Psoas muscle (tissue), 8 donors: ENCODE data around the gene SLC6A7. TPM values are rescaled to one million over a fixed set of nuclear protein-coding genes. Genes with fewer than 3 reads are reported as not detected.

Source experiments
- ATAC-seq, 4 donors: fragments of 200-7000 bp; cut with Tn5 transposase; one replicate each; pipeline ENCODE4 v1.9.1; 2020; ENCODE audit warnings: moderate library complexity in 3 of 4, mild to moderate bottlenecking in 2 of 4
- DNase-seq, 2 donors: peaks; one replicate each; pipeline ENCODE4 v3.0.0-alpha.2; 2020
- H3K27ac ChIP-seq: fragments of 200-600 bp; one replicate; pipeline ENCODE4 v1.8.0; 2022
- H3K27me3 ChIP-seq, 3 donors: fragments of 200-600 bp in 1 of 3; one replicate each; pipeline versions ENCODE4 v1.6.1 to v1.8.0; 2013 to 2022; ENCODE audit warnings: low read length in 2 of 3, mild to moderate bottlenecking in 2 of 3, moderate library complexity in 1 of 3; ENCODE audit not compliant: insufficient read depth in 3 of 3
- H3K36me3 ChIP-seq, 2 donors: fragments of 200-600 bp in 1 of 2; one replicate each; pipeline versions ENCODE4 v1.6.1 to v1.8.0; 2013 to 2022; ENCODE audit warnings: low read depth in 1 of 2, mild to moderate bottlenecking in 1 of 2, moderate library complexity in 1 of 2; ENCODE audit not compliant: insufficient read depth in 1 of 2
- H3K4me1 ChIP-seq: fragments of 200-600 bp; one replicate; pipeline ENCODE4 v1.8.0; 2022
- H3K4me3 ChIP-seq: fragments of 200-600 bp; one replicate; pipeline ENCODE4 v1.8.0; 2022; ENCODE audit warnings: mild to moderate bottlenecking
- H3K9me3 ChIP-seq: fragments of 200-600 bp; one replicate; pipeline ENCODE4 v1.8.0; 2022
- CTCF ChIP-seq: fragments of 200-600 bp; IDR thresholded peaks from one replicate; pipeline ENCODE4 v1.8.0; 2022; ENCODE audit warnings: antibody characterized with exemption
- WGBS, 3 donors: extraction: QIAGEN DNeasy Blood & Tissue Kit; methylation state at CpG; one replicate each; pipeline versions ENCODE4 v1.1.6 to v1.1.7; 2013; 5-methylcytosine and 5-hydroxymethylcytosine counted together
- intact Hi-C, 2 donors: fragments of 100-400 bp; cut with DNase I; formaldehyde crosslinking; loops; one replicate each; pipeline versions ENCODE4 v1.11.0 to v1.14.2; 2022
- polyA plus RNA-seq, 3 donors: library from polyadenylated mRNA; stranded (reverse); fragments of 200-250 nt; gene quantifications; one replicate each; pipeline ENCODE4 v1.2.3, GENCODE V29; 2013
- total RNA-seq, 4 donors: library from RNA; stranded (reverse); fragmentation: NEBNext Ultra II Directional in 2 of 4; extraction: Animal tissue kit (Norgen Biotek cat#: 25700) in 2 of 4; gene quantifications; one replicate each; pipeline versions ENCODE4 v1.2.1 to v1.2.4, GENCODE V29; 2021 to 2023
- donor health status: healthy with polysubstance abuse.
- donor health status: DM: no; HTN: no; CAD: no; lungs with moderate emphysema.
- donor health status: Bipolar disorder and iron deficiency.
- donor health status: healthy.
- donor health status: DM: yes; HTN: yes; CAD: no.
- donor health status: DM: no; HTN: no; CAD: no.
- donor health status: DM: no; HTN: no; CAD: no.
- donor health status: DM: yes; HTN: yes; CAD: no.

Gene SLC6A7
- total and polyA plus RNA-seq, 7 donors, result not detected

GRCh38 chr5:150257424-150257823 lies 67.6 kb downstream of the SLC6A7 start:
- no peaks in the 10 kb centered on the region for H3K36me3 ChIP-seq
- DNase-seq (no peak), ATAC-seq (no peak)
- 87 to 88% (median 87%) methylated on average over 10 to 11 of the region's 11 CpGs for WGBS, 3 donors
- intact Hi-C loops, result no loop called here
- H3K4me3 ChIP-seq, result no peak overlapping the region
- H3K27ac ChIP-seq, result no peak overlapping the region
- no peaks in the 10 kb centered on the region for H3K9me3 ChIP-seq
- H3K4me1 ChIP-seq, result no peaks in the 10 kb centered on the region
- H3K27me3 ChIP-seq, result no peaks in the 10 kb centered on the region
- no peak for TF ChIP-seq CTCF

GRCh38 chr5:150258130-150258529 lies 68.3 kb downstream of the SLC6A7 start:
- Histone ChIP-seq H3K27ac (no peak overlapping the region), H3K4me1 (peaks cover 2% of the 10 kb centered on the region), H3K27me3 (no peaks in the 10 kb centered on the region), H3K4me3 (no peak overlapping the region), H3K9me3 (no peaks in the 10 kb centered on the region), H3K36me3 (no peaks in the 10 kb centered on the region)
- no peak for TF ChIP-seq CTCF
- ATAC-seq (no peak), DNase-seq (no peak)
- 60 to 68% (median 64%) methylated on average over 6 of the region's 6 CpGs for WGBS, 3 donors
- intact Hi-C loops, result no loop called here

Other genes starting within 250 kb of the SLC6A7 start
- under 1 TPM; 0.04 to 0.26 (median 0.08) TPM for gene PDE6A, start 245.3 kb upstream of the SLC6A7 start, total RNA-seq
- under 1 TPM; 0.09 to 0.15 (median 0.10) TPM for gene PDE6A, start 245.3 kb upstream of the SLC6A7 start, polyA plus RNA-seq
- gene SLC26A2, start 229.3 kb upstream of the SLC6A7 start, total RNA-seq, result 10 to 100 TPM in 1 of 4 donors, 1 to 10 TPM in 3; 4.1 to 20.1 (median 6.4) TPM
- gene SLC26A2, start 229.3 kb upstream of the SLC6A7 start, polyA plus RNA-seq, result 10 to 100 TPM in 1 of 3 donors, 1 to 10 TPM in 2; 4.0 to 14.3 (median 8.0) TPM
- 1 to 10 TPM; 1.9 to 4.2 (median 2.9) TPM for gene TIGD6, start 189.4 kb upstream of the SLC6A7 start, total RNA-seq
- 1 to 10 TPM; 1.4 to 7.8 (median 2.4) TPM for gene TIGD6, start 189.4 kb upstream of the SLC6A7 start, polyA plus RNA-seq
- gene HMGXB3, start 189.3 kb upstream of the SLC6A7 start, total RNA-seq, result 10 to 100 TPM; 12.6 to 23.2 (median 17.9) TPM
- gene HMGXB3, start 189.3 kb upstream of the SLC6A7 start, polyA plus RNA-seq, result 10 to 100 TPM in 2 of 3 donors, 1 to 10 TPM in 1; 8.6 to 22.6 (median 15.4) TPM
- gene CSF1R, start 103.5 kb upstream of the SLC6A7 start, total RNA-seq, result 10 to 100 TPM in 2 of 4 donors, 1 to 10 TPM in 2; 4.2 to 20.0 (median 10.7) TPM
- 1 to 10 TPM; 1.2 to 1.6 (median 1.3) TPM for gene CSF1R, start 103.5 kb upstream of the SLC6A7 start, polyA plus RNA-seq
- 10 to 100 TPM; 34.0 to 56.0 (median 39.1) TPM for gene PDGFRB, start 34.2 kb upstream of the SLC6A7 start, total RNA-seq
- gene PDGFRB, start 34.2 kb upstream of the SLC6A7 start, polyA plus RNA-seq, result 10 to 100 TPM; 14.6 to 19.9 (median 19.2) TPM
- not detected for gene CDX1, start 23.3 kb upstream of the SLC6A7 start, total RNA-seq
- gene CDX1, start 23.3 kb upstream of the SLC6A7 start, polyA plus RNA-seq, result under 1 TPM in 2 of 3 donors, not detected in 1; 0.06 to 0.08 TPM
- 100 to 1,000 TPM in 1 of 4 donors, 10 to 100 TPM in 3; 41.7 to 118 (median 48.1) TPM for gene CAMK2A, start 99.7 kb downstream of the SLC6A7 start, total RNA-seq
- 10 to 100 TPM in 2 of 3 donors, 1 to 10 TPM in 1; 8.1 to 49.6 (median 19.4) TPM for gene CAMK2A, start 99.7 kb downstream of the SLC6A7 start, polyA plus RNA-seq
- under 1 TPM in 2 of 4 donors, not detected in 2; 0.15 to 0.45 TPM for gene ARSI, start 112.8 kb downstream of the SLC6A7 start, total RNA-seq
- gene ARSI, start 112.8 kb downstream of the SLC6A7 start, polyA plus RNA-seq, result not detected
- gene TCOF1, start 167.6 kb downstream of the SLC6A7 start, total RNA-seq, result 10 to 100 TPM; 22.8 to 26.7 (median 23.6) TPM
- gene TCOF1, start 167.6 kb downstream of the SLC6A7 start, polyA plus RNA-seq, result 10 to 100 TPM; 18.3 to 25.6 (median 24.2) TPM
- gene CD74, start 222.8 kb downstream of the SLC6A7 start, total RNA-seq, result 100 to 1,000 TPM in 3 of 4 donors, 10 to 100 TPM in 1; 72.5 to 299 (median 156) TPM
- 10 to 100 TPM; 66.5 to 92.0 (median 83.7) TPM for gene CD74, start 222.8 kb downstream of the SLC6A7 start, polyA plus RNA-seq